Measurements from ENCODE around the gene FAM186B. TPM values are rescaled to one million over a fixed set of nuclear protein-coding genes. Genes with fewer than 3 reads are reported as not detected.

The FAM186B gene
- total and polyA plus RNA-seq, 2 experiments from 2014 or later, result 0.21 to 0.38 TPM

DNA sequence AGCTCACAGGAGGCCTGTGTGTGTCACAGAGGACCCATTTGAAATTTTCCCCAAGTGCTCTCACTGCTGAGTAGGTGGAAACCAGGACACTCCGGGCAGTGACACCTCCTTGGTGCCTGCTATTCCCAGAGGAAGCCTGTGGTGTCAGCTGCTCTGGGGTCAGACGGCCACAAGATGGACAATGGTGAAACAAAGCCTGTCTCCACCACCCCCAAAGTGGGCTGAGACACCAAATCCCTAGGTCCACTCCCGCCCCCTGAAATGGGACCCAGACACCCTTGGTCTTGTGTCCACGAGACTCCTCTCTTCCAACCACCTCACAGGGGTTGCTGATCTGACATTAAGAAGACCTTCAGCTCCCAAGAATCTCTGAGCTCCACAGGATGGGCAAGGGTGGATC lies 59.6 kb downstream of the FAM186B start (continued):
- TF ChIP-seq ETS1 (IDR thresholded peaks at IDR 0.05) (no peak), STAT1 (IDR thresholded peaks at IDR 0.05; ENCODE audit: unreplicated experiment) (no peak), EZH2phosphoT487 (IDR thresholded peaks at IDR 0.05; ENCODE audit: unreplicated experiment) (no peak)

DNA sequence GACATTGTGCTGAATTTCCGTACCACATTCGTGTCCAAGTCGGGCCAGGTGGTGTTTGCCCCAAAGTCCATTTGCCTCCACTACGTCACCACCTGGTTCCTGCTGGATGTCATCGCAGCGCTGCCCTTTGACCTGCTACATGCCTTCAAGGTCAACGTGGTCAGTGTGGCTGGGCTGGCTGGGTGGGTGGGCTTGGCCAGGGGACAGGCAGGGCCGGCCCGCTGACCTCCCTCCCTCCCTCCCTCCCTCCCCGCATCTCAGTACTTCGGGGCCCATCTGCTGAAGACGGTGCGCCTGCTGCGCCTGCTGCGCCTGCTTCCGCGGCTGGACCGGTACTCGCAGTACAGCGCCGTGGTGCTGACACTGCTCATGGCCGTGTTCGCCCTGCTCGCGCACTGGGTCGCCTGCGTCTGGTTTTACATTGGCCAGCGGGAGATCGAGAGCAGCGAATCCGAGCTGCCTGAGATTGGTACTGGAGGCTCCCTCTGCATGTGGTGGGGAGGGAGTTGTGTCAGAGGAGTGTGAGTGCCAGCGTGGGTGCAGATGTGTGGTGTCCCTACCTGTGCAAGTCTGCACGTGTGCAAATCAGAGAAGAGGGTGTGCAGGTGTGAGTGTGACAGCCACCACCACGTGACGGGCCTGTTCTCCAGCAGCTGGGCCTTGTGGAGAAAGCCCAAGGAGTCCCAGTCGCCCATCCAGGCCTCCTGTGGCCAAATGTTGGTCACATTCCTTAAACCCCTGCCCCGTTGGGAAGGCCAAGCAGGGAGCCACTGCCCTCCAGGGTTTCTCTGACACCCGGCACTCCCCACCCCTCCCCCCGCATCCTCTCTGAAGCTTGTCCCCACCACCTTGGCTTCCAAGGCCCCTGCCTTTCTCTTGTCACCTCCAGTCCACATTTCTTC lies 61.3 kb downstream of the FAM186B start:
- Histone ChIP-seq H3K36me3 (ENCODE audit: insufficient read depth) (no peaks in the 10 kb centered on the region), H3K4me3 (peak overlapping the region; percentile 51), H3F3A (replicated peaks; ENCODE audit: low read depth) (no peaks in the 10 kb centered on the region), H3K27me3 (ENCODE audit: insufficient read depth) (peaks cover 100% of the 10 kb centered on the region), H4K20me1 (replicated peaks; ENCODE audit: insufficient read depth) (no peaks in the 10 kb centered on the region; the same call in 1 of the 2 replicates), H2AFZ (peak overlapping the region; percentile 86; the same call in 1 of the 2 replicates), H3K4me1 (ENCODE audit: insufficient read depth) (peaks cover 8% of the 10 kb centered on the region; the same call in 1 of the 2 replicates), H3K79me2 (replicated peaks; ENCODE audit: insufficient read depth) (no peaks in the 10 kb centered on the region), H3K9me2 (ENCODE audit: insufficient read depth) (no peaks in the 10 kb centered on the region), H3K4me2 (peak overlapping the region; percentile 72; the same call in 1 of the 2 replicates), H3K27ac (ENCODE audit: low read depth) (no peak overlapping the region)
- Mint-ChIP-seq H3K27me3 (ENCODE audit: insufficient read depth, low read depth, poor library complexity) (peaks cover 96% of the 10 kb centered on the region), H3K4me1 (peaks cover 31% of the 10 kb centered on the region), H3K27ac (no peak overlapping the region), H3K9me3 (no peaks in the 10 kb centered on the region; the same call in 2 of the 3 replicates), H3K36me3 (ENCODE audit: low read depth) (no peaks in the 10 kb centered on the region), H3K4me3 (peak overlapping the region; percentile 73)
- DNase-seq (ENCODE audit: low spot score) (peak; percentile 61), ATAC-seq (peak; percentile 30)
- TF ChIP-seq EZH2 (IDR thresholded peaks at IDR 0.05; ENCODE audit: low read depth, unreplicated experiment) (peak; percentile 49), JUNB (IDR thresholded peaks at IDR 0.05; ENCODE audit: unreplicated experiment) (no peak), NANOG (IDR thresholded peaks at IDR 0.05; ENCODE audit: borderline replicate concordance) (no peak), ZNF331 (CRISPR knock-in tag; IDR thresholded peaks at IDR 0.05; ENCODE audit: low read depth) (no peak), ETS1 (IDR thresholded peaks at IDR 0.05) (no peak)

GRCh38 chr12:49543221-49543913 lies 62.1 kb downstream of the FAM186B start:
- Histone ChIP-seq H3K4me1 (ENCODE audit: insufficient read depth) (peaks cover 8% of the 10 kb centered on the region; the same call in 1 of the 2 replicates), H3K4me3 (peak overlapping the region; percentile 51; the same call in 1 of the 2 replicates), H3K27me3 (ENCODE audit: insufficient read depth) (peaks cover 100% of the 10 kb centered on the region), H3K27ac (ENCODE audit: low read depth) (no peak overlapping the region), H3K4me2 (peak overlapping the region; percentile 72; the same call in 1 of the 2 replicates), H3F3A (replicated peaks; ENCODE audit: low read depth) (no peaks in the 10 kb centered on the region), H3K36me3 (ENCODE audit: insufficient read depth) (no peaks in the 10 kb centered on the region), H3K9me2 (ENCODE audit: insufficient read depth) (no peaks in the 10 kb centered on the region), H4K20me1 (replicated peaks; ENCODE audit: insufficient read depth) (no peaks in the 10 kb centered on the region; the same call in 1 of the 2 replicates), H2AFZ (no peak overlapping the region), H3K79me2 (replicated peaks; ENCODE audit: insufficient read depth) (no peaks in the 10 kb centered on the region)
- DNase-seq (ENCODE audit: low spot score) (no peak), ATAC-seq (no peak)
- Mint-ChIP-seq H3K4me3 (peak overlapping the region; percentile 21), H3K9me3 (no peaks in the 10 kb centered on the region; the same call in 2 of the 3 replicates), H3K4me1 (peaks cover 31% of the 10 kb centered on the region), H3K27ac (no peak overlapping the region), H3K36me3 (ENCODE audit: low read depth) (no peaks in the 10 kb centered on the region), H3K27me3 (ENCODE audit: insufficient read depth, low read depth, poor library complexity) (peaks cover 93% of the 10 kb centered on the region)
- no peak for TF ChIP-seq ZNF462 (CRISPR knock-in tag; IDR thresholded peaks at IDR 0.05)
- no peak for TF ChIP-seq ZNF114 (CRISPR knock-in tag; IDR thresholded peaks at IDR 0.05)

Measured in GM23338 (cell line).